Kidney capillary endothelial cell (primary cell): Measurements from ENCODE around the gene NCAN.

Experiments
- DNase-seq: peaks from one replicate; pipeline ENCODE4 v3.0.0-alpha.2; 2018; ENCODE audit warnings: low spot score

Gene NCAN

GRCh38 chr19:19285686-19286085, 73.9 kb downstream of the NCAN start:
- no peak for DNase-seq

GRCh38 chr19:19292607-19293006, 80.8 kb downstream of the NCAN start:
- DNase-seq: no peak

- no peak for DNase-seq
Measured at GRCh38 chr19:19294914-19295313, 83.2 kb downstream of the NCAN start.

- DNase-seq: no peak
Measured at GRCh38 chr19:19296953-19297689, 85.4 kb downstream of the NCAN start.

- DNase-seq: no peak
Measured at GRCh38 chr19:19297759-19298158, 86.0 kb downstream of the NCAN start.

GRCh38 chr19:19300613-19301012, 88.9 kb downstream of the NCAN start:
- DNase-seq: no peak
